ENCODE data around the gene F7. TPM values are rescaled to one million over a fixed set of nuclear protein-coding genes. Genes with fewer than 3 reads are reported as not detected.

F7 gene
- total RNA-seq, 2 experiments from 2014 or later = 0.20 to 0.45 TPM

- ATAC-seq (no peak), DNase-seq (no peak)
- Mint-ChIP-seq H3K4me1 (ENCODE audit: low read depth) (no peaks in the 10 kb centered on the region), H3K36me3 (ENCODE audit: low read depth) (no peaks in the 10 kb centered on the region), H3K4me3 (no peak overlapping the region), H3K9me3 (no peaks in the 10 kb centered on the region), H3K27me3 (no peaks in the 10 kb centered on the region), H3K27ac (no peak overlapping the region)
- POLR2A ChIA-PET = no interaction called here
- intact Hi-C loops (cut with micrococcal nuclease) = no loop called here
- no peak for TF ChIP-seq CTCF (IDR thresholded peaks at IDR 0.05)
- CTCF ChIA-PET = interaction anchor here (1.1 kb wide), 1 partner anchor 117 kb away, joined by 3 read pairs; no protein-coding TSS in a partner anchor
These were observed 45.7 kb upstream of the F7 start for GRCh38 chr13:113059891-113060290.

- intact Hi-C loops (cut with micrococcal nuclease) = no loop called here
These were observed 44.9 kb upstream of the F7 start for GRCh38 chr13:113060557-113061270.

GRCh38 chr13:113061271-113061625, 44.3 kb upstream of the F7 start:
- CTCF ChIA-PET = no interaction called here
- no peak for DNase-seq
- Mint-ChIP-seq H3K4me1 (ENCODE audit: low read depth) (no peaks in the 10 kb centered on the region), H3K27ac (no peak overlapping the region), H3K36me3 (ENCODE audit: low read depth) (no peaks in the 10 kb centered on the region), H3K27me3 (no peaks in the 10 kb centered on the region), H3K9me3 (no peaks in the 10 kb centered on the region), H3K4me3 (no peak overlapping the region)
- POLR2A ChIA-PET = no interaction called here
- intact Hi-C loops (cut with micrococcal nuclease) = no loop called here
- TF ChIP-seq CTCF (IDR thresholded peaks at IDR 0.05) = no peak
- ATAC-seq = no peak

More at GRCh38 chr13:113060557-113061270, 44.9 kb upstream of the F7 start:
- DNase-seq = no peak
- no peaks in the 10 kb centered on the region for H3K9me3 Mint-ChIP-seq
- H3K4me3 Mint-ChIP-seq = no peak overlapping the region
- no peak for TF ChIP-seq CTCF (IDR thresholded peaks at IDR 0.05)
- ATAC-seq = no peak
- CTCF ChIA-PET = interaction anchor here (1.1 kb wide), 1 partner anchor 118 kb away, joined by 3 read pairs; no protein-coding TSS in a partner anchor
- no peaks in the 10 kb centered on the region for H3K36me3 Mint-ChIP-seq (ENCODE audit: low read depth)
- H3K4me1 Mint-ChIP-seq (ENCODE audit: low read depth) = no peaks in the 10 kb centered on the region
- POLR2A ChIA-PET = no interaction called here
- no peak overlapping the region for H3K27ac Mint-ChIP-seq
- H3K27me3 Mint-ChIP-seq = no peaks in the 10 kb centered on the region

- Mint-ChIP-seq H3K27me3 (no peaks in the 10 kb centered on the region), H3K27ac (no peak overlapping the region), H3K4me1 (ENCODE audit: low read depth) (no peaks in the 10 kb centered on the region), H3K4me3 (no peak overlapping the region), H3K9me3 (no peaks in the 10 kb centered on the region), H3K36me3 (ENCODE audit: low read depth) (no peaks in the 10 kb centered on the region)
- ChIA-PET POLR2A (no interaction called here), CTCF (no interaction called here)
- DNase-seq (no peak), ATAC-seq (no peak)
- no peak for TF ChIP-seq CTCF (IDR thresholded peaks at IDR 0.05)
- intact Hi-C loops (cut with micrococcal nuclease) = no loop called here
These were observed 43.7 kb upstream of the F7 start for GRCh38 chr13:113061796-113062425.

- no peak overlapping the region for H3K27ac Mint-ChIP-seq
- no peaks in the 10 kb centered on the region for H3K36me3 Mint-ChIP-seq (ENCODE audit: low read depth)
- H3K27me3 Mint-ChIP-seq = no peaks in the 10 kb centered on the region
- CTCF ChIA-PET = no interaction called here
- intact Hi-C loops (cut with micrococcal nuclease) = no loop called here
- TF ChIP-seq CTCF (IDR thresholded peaks at IDR 0.05) = no peak
- H3K4me3 Mint-ChIP-seq = no peak overlapping the region
- ATAC-seq (no peak), DNase-seq (no peak)
- no peaks in the 10 kb centered on the region for H3K4me1 Mint-ChIP-seq (ENCODE audit: low read depth)
- POLR2A ChIA-PET = no interaction called here
- H3K9me3 Mint-ChIP-seq = no peaks in the 10 kb centered on the region
These were observed 42.9 kb upstream of the F7 start for GRCh38 chr13:113062691-113063090.

Data from activated CD8-positive, alpha-beta T cell treated with anti-CD3 and anti-CD28 coated beads for 36 hours (primary cell).